Activated CD8-positive, alpha-beta memory T cell treated with anti-CD3 and anti-CD28 coated beads for 4 hours (primary cell): ENCODE data around the gene PDE6D.

Experiments
- DNase-seq, 2 donors: peaks; one replicate each; pipeline ENCODE4 v3.0.0-alpha.2; 2020; ENCODE audit warnings: low read depth in 2 of 2

PDE6D gene

DNA sequence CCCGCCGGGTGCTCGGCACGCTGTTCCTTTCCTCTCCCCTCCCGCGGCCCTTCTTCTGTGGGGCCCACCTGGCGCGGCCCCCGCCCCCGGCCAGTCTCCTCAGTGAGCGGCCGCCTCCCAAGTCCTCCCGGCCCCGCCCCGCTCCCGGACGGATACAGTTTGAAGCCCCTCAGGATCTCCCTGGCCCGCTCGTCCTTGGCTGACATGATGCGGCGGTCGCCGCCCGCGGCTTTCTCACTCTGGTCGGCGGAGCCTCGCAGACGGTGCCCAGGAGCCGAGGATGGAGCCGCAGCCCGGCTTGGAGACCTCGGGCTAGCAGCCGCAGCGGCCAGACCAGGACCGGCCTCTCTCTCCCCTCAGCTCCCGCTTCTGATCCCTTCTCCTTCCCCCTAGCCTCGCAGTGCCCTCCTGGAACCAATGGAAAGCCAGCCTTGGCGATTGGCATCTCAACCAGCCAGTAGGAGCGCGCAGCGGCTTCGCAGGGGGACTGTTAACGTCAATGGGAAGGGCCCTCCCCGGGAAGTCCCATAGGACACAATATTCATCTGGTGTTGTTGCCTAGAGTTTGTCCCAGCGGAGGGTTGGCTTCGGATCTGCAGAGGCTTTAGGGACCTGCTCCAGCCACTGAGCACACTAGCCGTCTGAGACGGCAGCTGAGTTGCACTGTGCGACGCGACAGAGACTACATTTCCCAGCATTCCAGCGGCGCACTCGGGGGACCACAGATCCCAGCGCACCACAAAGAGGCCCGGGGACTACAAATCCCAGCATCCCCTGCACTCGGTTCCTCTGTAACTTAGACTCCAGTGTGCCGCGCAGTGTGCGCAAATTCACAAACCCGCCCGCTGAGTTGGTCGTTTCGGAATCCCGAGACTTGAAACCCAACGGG lies at the start of gene PDE6D:
PDE6D (minus strand) TSS at position 374 of the 889 bp plus-strand sequence; CDS start at position 206, 168 bp downstream.
- DNase-seq: peak; percentile 90 to 94

DNA sequence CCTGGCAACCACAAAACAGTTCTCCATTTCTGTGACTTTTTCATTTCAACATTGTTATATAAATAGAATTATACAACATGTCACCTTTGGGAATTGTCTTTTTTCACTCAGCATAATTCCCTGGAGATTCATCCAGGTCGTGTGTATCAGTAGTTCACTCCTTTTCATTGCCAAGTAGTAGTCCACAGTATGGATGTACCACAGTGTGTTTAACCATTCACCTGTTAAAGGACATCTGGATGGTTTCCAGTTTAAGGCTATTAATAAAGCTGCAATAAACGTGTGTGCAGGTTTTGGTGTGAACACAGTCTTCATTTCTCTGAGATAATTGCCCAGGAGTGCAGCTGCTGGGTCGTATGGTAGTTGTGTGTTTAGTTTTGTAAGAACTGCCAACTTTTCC lies 40.8 kb upstream of the PDE6D start:
- DNase-seq: no peak

DNA sequence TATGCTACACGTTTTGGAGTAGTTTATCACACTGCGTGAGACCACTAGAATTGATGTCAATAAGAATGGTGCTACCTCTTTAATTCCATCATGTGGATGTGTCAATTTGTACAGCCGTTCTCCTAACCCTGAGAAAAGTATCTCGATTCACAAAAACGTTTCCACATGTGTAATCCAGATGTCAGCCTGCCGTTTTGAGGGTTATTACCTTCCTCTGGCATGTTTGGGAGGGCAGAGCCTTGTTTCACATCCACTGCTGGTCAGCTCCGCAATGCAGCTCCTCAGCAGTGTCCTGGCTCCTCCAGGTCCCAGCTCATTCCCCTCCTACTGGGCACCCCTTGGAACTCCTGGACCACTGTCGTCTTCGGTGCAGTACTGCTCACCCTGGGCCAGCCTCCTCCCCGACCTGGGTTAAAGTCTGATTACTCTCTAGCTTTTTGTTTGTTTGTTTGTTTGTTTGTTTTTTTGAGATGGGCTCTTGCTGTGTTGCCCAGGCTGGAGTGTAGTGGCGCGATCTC lies 39.8 kb upstream of the PDE6D start:
- no peak for DNase-seq

DNA sequence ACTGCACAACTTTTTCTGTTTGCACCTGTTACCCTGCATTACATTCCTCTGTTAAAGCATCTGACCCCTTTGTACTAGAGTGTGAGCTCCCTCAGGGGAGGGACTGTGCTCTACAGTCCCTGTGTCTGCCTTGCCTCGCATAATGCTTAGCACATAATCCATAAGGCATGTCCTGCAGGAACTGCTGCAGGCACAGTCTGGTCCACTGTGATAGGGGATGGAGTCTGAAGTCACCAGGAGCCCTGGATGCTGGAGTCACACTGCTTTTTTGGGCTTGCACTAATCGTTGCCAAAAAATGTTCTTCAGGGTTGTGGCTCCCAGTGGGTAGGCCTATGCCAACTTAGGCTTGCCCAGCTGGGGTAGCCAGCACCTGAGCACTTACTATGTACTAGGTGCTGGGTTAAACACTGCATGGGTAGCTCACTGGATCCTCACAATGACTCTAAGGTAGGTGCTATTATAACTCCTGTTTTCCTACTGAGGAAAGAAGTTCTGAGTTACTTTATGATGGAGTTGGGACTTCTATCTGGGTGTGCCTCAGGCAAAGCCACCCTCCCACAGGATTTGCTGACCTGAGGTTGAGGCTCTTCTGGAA lies 38.5 kb upstream of the PDE6D start:
- DNase-seq: no peak

DNA sequence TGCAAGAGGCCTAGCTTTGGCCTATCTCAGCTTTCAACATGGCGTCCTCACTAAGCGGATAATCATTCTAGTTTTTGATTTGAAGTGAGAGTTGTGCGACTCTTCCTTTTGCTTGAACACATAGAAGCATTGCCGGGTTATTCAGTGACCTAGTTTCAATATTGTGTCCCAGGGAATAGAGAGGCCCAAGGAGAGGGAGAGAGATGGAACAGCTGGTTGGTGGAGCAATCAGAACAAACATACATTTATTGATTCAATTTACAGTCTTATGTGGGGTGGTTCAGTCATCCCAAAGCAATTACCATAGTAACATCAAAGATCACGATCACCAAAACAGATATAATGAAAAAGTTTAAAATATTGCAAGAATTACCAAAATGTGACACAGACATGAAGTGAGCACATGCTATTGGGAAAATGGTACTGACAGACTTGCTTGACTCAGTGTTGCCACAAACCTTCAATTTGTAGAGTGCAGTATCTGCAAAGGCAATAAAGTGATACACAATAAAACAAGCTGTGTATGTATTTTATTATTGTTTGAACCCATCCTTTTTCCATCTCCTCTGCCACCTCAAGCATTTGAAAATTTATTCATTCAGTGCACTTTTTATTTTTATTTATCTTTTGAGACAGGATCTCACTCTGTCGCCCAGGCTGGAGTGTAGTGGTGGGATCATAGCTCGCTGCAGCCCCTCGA lies 35.4 kb upstream of the PDE6D start:
- no peak for DNase-seq

DNA sequence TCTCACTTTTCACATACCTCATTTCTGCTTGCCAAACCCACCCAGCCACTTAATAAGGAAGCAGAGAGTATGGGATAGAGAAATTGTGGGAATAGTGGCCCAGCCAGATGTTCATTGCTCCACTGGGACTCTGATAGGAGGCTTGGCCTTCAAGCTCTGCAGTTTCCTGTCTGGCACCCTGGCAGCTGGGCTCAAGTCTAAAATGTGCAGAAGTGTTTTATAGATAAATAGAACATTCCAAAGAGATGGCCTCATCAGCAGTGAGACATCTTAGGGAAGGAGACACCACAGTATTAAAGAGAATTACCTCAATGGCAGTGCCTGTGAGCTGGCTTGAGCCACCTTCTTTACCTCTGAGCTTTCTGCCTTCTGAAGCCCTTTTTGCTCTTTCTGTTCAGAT lies 29.8 kb upstream of the PDE6D start:
- no peak for DNase-seq

DNA sequence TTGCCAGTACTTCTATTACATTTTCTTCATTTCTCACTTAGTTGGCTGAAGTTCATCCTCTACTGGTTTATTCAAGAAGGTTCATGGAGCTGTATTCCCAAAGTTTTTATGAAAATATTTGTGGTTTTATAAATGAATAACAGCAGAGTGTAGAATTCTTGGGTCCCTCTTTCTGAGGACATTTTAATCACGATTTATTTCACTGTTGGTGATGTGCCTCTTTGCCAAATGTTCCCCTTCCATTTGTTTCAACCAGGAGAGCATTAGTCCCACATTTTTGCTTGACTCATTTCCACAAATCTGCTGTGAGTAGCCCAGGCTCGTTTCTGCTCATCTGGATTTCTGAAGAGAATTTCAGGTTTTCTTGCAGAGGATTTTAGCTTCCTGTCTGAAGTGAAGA lies 25.9 kb upstream of the PDE6D start:
- DNase-seq: no peak

DNA sequence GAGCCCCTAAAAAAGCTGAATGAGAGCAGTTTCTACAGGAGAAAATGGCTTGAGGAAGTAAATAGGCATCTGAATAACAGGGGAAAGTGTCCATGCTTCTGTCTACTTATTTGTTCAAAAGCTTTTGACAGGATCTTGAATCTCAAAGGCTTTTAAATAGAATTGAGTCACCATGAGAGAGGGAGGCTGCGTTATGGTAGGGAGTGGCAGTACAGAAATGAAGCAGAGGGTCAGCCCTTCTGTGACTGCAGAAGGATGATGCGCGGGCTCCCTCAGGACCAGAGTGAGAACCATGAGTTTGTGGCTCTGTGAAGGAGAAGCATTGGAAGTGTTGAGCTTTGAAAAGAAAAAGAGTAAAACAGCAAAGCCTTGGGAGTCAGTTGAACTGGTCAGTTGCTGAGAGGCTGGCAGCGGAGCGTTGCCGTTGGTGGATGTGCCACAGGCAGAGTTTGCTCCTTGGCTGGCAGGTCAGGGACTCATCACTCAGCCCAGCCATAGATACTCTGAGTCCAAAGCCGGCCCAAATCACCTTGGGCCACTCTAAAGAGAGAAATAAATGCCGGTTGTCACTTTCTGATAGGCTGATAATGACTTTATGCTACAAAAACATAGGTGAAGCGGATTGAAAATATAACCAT lies 22.5 kb upstream of the PDE6D start:
- no peak for DNase-seq

DNA sequence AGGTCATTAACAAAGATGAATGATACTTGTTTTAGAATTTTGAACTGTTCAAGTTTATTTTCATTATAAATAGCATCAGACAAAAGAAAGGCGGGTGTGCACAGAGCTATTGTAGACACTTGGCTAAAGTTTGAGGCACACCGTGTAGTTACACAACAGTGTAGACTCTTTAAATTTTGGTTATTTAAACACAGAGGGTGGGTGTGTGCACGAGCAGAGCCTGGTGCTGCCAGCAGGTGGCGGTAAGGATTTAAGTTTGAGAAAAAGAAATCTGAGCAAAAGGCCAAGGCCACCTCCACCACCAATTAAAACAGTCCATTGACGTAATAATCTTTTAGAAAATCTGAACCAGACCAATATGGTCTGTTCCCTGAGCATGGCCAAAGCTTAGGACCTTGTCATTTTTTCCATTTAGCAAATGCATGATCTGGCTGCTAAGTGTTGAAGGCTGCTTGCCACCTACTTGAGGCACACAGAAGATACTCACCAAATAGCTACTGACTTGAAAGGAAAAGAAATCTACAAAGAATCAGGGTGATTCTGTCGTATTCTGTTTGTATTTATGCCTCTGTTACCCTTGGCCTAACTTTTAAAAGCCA lies 19.5 kb upstream of the PDE6D start:
- DNase-seq: no peak

DNA sequence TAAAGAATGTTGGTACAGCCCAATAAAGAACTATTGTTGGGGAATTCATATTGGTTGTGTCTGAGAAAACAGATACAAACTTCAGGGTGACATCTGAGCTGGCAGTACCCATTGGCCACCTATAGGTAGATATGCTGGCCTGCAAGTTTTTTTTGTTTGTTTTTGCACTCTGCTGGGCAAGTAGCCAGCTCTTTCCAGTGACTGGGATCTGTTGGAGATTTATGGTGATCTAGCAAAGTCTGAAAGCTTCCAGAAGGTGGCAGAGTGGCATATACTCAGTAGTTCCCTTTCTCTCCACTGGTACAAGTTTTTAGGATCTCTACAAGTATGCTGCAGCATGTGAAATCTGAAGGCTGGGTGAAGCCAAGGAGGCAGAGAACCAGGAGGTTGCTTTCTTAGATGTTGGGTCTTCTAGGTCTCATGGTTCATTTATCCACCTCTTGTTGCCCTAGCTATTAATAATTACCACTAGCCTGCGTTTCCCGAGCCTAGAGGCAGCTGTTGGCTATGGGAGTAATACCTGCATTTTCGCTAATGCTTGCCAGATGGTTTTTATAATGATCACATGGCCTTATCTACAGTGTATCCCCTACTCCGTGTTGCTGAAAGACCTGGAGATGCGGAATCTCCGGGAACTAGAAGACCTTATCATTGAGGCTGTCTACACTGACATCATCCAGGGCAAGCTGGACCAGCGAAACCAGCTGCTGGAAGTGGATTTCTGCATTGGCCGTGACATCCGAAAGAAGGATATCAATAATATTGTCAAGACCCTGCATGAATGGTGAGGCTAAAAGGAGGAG lies 14.6 kb upstream of the PDE6D start:
- DNase-seq: no peak

DNA sequence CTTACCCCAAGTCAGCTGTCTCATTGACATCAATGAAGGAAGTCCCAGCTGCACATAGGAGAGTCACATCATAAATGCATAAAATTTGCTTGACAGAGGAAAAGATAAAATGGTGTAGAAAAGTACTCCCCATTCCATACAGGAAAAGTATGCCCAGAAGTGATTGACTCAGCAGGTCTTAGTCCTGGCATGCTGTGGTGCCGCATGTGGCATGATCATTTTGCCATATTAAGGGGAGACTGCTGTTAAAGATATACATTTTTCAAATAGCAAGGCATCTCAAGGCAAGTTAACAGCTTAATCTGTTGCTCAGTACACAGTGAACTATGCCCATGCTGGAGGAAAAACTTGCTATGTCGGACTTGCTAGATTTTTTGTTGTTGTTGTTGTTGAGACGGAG lies 13.3 kb upstream of the PDE6D start:
- DNase-seq: no peak

DNA sequence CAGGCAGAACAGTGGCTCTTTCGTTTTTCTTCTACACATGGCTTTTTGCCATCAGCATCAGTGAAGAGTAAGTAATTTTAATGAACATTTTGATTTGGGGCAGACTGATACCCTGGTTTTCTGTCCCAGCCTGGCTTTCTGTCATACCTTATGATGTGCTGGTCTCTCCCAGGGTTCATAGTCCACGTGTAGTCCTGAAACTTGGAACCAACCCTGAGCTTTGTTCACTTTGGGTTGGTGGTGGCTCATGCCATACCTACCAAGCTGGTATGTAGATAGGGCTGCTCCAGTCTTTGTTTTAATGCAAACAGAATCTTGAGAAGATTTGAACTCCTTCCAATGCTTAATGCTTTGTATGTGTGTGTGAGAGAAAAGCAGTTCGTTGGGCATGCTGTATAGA lies 10.0 kb upstream of the PDE6D start:
- DNase-seq: no peak

DNA sequence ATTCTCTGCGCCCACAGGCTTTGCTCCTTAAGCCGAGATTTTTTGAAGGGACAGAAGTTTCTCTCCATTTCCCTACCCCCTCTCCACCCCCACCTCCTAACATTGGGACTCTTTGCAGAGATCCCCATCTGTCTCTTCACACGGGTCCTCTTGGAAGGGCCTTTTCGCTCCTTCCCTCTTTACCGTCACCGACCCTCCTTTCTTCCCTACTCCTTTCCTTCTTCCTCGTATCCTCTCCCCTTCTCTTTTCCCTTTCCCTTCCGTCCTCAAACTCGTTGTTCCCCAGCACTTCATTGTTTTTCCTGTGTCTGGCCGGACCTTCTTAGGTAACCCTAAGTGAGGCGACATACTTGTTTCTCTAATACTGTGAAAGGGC lies 5.8 kb upstream of the PDE6D start:
- no peak for DNase-seq

DNA sequence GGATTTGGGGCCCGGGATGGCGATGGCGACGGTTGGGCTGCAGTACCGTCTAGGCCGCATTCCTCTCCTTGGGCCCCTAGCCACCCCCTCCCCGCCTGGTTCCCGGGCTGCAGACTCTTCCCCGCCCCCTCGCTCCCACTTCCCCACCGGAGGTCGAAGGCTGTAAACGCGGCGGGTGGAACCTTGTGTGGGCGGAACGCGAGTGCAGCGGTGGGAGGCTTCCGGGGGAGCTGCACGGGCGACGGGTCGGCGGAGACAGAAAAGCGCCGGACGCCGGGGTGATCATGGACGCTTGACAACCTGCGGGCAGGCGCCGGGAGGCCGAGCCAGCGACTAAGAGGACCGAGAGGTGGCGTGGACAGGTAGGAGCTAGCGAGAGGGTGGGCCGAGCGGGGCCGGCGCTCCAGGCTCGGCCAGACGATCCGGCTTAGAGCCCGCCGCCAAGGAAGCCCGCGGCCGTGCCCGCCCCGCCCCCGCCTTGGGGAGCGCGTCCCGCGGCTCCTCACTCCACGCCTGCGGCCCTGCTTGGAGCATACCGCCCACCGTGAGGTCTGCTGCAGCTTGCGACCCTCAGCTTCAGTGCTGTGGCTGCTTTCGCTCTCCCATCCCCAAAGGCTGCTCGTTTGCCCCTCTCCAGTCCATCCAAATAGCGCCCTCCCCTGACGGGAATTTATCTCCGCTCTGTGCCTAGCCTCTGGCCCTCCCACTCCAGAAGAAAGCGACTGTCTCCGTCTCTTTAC lies 5.3 kb upstream of the PDE6D start, which contains the start of gene COPS7B:
COPS7B (plus strand) TSS at position 269 of the 740 bp plus-strand sequence. CDS start 2,126 bp downstream, outside the sequence.
- peak; percentile 65 to 71 for DNase-seq

DNA sequence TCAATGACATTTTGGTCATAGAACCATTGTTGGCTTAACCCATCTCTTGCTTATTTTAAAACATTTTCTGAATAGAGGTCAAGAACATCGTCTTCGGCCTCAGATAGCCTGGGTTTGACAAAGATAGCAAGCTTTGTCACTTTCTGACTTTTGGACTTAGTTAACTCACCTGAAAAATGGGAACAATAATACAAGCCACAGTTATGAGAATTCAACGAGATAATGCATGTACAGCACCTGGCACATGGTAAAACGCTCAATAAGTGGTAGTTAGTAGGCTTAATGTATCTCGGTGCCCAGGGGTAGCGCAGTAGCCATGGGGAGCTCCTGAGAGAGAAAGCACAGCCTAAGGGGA lies 4.7 kb upstream of the PDE6D start:
- DNase-seq: no peak

DNA sequence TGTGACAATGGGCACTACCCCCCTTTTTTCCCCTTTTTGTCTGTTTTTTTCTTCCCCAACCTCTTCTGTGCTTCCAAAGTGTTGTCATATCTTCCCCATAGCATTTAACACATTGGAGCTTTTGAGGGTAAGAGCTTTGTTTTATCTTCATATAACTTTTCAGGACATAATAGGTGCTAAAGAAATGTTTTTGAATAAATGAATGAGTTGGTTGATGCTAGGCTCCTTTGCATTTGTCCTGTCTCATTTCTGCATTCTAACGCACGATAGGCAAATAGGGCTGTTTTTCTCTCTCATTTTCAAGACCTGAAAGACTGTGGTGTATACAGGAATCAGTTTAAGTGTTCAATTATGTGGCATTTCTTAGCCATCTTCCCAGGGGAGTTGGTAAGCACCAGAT lies 4.3 kb upstream of the PDE6D start:
- DNase-seq: no peak

DNA sequence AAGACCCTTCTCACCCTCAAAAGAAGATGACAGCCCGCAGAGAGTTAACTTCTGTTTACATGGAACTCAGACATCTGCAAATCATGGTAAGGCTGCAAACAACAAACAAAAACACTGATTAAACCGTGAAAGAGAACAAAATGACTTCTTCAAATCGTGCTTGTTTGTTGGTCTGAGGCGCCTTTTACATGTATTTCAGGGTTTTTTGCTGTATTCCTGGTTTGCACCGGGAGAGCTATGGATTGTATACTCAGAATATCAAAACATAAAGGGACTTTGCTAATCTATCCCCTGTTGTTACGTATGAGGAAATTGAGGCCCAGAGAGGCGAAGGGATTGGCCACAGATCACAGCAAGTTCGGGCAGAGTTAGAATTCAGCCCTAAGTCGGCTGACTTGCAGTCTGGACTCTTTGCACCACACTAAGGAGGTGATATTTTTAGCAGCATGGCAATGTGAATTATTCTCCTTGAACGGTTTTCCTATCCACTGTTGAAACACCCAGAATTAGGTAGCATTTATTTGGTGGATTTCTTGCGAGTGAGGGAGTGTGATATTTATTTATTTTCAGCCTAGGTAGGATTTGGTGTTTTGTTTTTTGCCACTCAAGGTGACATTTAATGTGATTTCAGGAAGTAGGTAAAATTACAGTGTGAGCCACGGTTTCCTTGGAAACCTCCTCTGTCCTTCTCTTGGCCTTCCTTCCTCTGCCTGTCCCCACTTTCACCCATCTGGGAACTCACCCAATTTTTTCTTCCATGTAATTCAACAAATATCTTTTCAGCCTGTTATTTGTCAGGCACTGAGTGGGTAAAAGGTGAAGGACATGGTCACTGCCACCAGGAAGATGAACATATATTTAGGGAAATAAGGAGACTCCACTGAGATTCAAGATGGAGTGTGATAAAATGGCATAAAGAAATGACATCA lies 980 bp upstream of the PDE6D start:
- DNase-seq: no peak

DNA sequence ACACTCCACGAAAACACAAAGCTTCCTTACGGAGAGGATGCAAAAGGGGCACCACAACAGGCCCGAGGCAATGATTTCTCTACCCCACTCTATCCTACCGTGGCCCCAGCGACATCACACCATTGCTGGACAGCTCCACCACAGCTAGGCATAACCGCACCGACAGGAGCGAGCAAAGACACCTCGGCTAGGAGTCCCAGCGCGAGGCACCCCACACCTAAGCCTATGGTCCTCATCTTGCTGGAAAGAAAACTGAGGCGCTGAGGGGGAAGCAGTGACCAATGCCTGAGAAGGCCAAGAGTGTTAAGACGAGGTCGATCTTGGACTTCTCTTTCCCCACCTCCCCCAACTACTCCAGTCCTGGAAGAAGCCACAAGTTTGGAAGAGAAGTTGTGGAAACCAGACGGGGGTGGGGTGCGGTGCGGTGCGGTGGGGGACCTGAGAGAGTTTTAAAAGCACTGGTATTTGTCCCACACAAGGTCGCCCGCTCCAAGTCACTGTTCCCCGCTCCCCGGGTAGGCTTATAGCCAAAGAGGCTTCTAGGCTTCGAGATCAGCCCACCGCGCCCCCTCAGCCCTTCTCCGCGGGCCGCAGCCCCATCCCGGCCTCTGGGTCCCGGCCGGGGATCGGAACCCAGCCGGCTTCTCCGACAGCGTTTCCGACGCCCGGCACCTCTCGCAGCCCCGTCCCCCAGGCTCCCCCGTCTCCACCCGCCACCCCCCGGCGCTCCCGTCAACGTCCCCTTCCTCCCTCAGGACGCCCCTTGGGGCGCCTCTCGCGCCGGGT lies 766 bp downstream of the PDE6D start:
- DNase-seq: no peak
